HuH-7 (cell line): ENCODE data around the gene ZSCAN10.
"Not testable (repeated sequence)": the region's sequence is repeated elsewhere in the genome, so short reads cannot be mapped to it uniquely, and the experiment has no call there.

Experiments
- DNase-seq: peaks from one replicate; pipeline ENCODE4 v3.0.0; 2011; ENCODE audit warnings: low spot score

ZSCAN10 gene

GRCh38 chr16:3063625-3064386, 35.3 kb downstream of the ZSCAN10 start:
- DNase-seq: no peak

GRCh38 chr16:3062553-3062952, 36.5 kb downstream of the ZSCAN10 start:
- DNase-seq: no peak

- no peak for DNase-seq
Observed at GRCh38 chr16:3060339-3061127, 38.6 kb downstream of the ZSCAN10 start.

GRCh38 chr16:3059723-3060242, 39.3 kb downstream of the ZSCAN10 start:
- DNase-seq: no peak

- DNase-seq: peak; percentile 79
Observed at GRCh38 chr16:3059041-3059722, 39.9 kb downstream of the ZSCAN10 start.

GRCh38 chr16:3058139-3059030, 40.7 kb downstream of the ZSCAN10 start:
- no peak for DNase-seq

- no peak for DNase-seq
Observed at GRCh38 chr16:3057181-3058138, 41.6 kb downstream of the ZSCAN10 start.

- no peak for DNase-seq
Observed at GRCh38 chr16:3056336-3057180, 42.5 kb downstream of the ZSCAN10 start.

GRCh38 chr16:3055734-3056115, 43.4 kb downstream of the ZSCAN10 start:
- DNase-seq: not testable (repeated sequence)

- no peak for DNase-seq
Observed at GRCh38 chr16:3054965-3055733, 43.9 kb downstream of the ZSCAN10 start.

- not testable (repeated sequence) for DNase-seq
Observed at GRCh38 chr16:3053330-3053710, 45.8 kb downstream of the ZSCAN10 start.

GRCh38 chr16:3052571-3053329, 46.3 kb downstream of the ZSCAN10 start:
- DNase-seq: not testable (repeated sequence)

- no peak for DNase-seq
Observed at GRCh38 chr16:3051494-3051893, 47.6 kb downstream of the ZSCAN10 start.

- DNase-seq: no peak
Observed at GRCh38 chr16:3051009-3051408, 48.1 kb downstream of the ZSCAN10 start.

- DNase-seq: no peak
Observed at GRCh38 chr16:3050487-3050886, 48.6 kb downstream of the ZSCAN10 start.

- no peak for DNase-seq
Observed at GRCh38 chr16:3049921-3050481, 49.1 kb downstream of the ZSCAN10 start.

GRCh38 chr16:3047387-3047720, 51.7 kb downstream of the ZSCAN10 start:
- no peak for DNase-seq
